B cell (primary cell): ENCODE data around the gene BRD3. TPM values are rescaled to one million over a fixed set of nuclear protein-coding genes. Genes with fewer than 3 reads are reported as not detected.

Experiments used
- ATAC-seq: fragments of 200-7000 bp; cut with Tn5 transposase; one replicate; pipeline ENCODE4 v1.10.0; 2021; ENCODE audit warnings: low read depth, mild to moderate bottlenecking, moderate number of reproducible peaks, moderate library complexity
- CTCF ChIA-PET: fragments of 350-600 bp; sonication (Branson Sonifier 250); formaldehyde crosslinking; loops from one replicate; lab custom pipeline; 2021; ENCODE audit warnings: antibody characterized with exemption, inconsistent platforms; lab: Charles Lee
- POLR2A ChIA-PET: fragments of 350-600 bp; sonication (Branson Sonifier 250); formaldehyde crosslinking; loops from one replicate; lab custom pipeline; 2021; ENCODE audit warnings: antibody characterized with exemption; lab: Charles Lee
- DNase-seq: peaks from one replicate; pipeline ENCODE4 v3.0.0; 2013
- H2AFZ ChIP-seq: 2 replicates; pipeline ENCODE4 v1.6.1; 2012; ENCODE audit warnings: mild to moderate bottlenecking, low read depth, low read length; ENCODE audit not compliant: insufficient read depth, poor library complexity, severe bottlenecking
- H3K27ac ChIP-seq, 2 donors: 1 replicate in 1 of 2; 2 replicates in 1 of 2; pipeline ENCODE4 v1.5.1; 2012 to 2013; ENCODE audit warnings: low read length in 2 of 2, mild to moderate bottlenecking in 2 of 2, moderate library complexity in 1 of 2
- H3K27me3 ChIP-seq, 4 experiments: fragments of 200-600 bp in 1 of 4; sonication (generic) in 1 of 4; replicated peaks in 1 of 4; 1 replicate in 2 of 4; 2 replicates in 2 of 4; pipeline versions ENCODE4 v1.6.1 to v1.7.0; 2013 to 2016; ENCODE audit warnings: low read length in 3 of 4, mild to moderate bottlenecking in 2 of 4, mixed read lengths in 1 of 4, moderate library complexity in 1 of 4; ENCODE audit not compliant: insufficient read depth in 4 of 4, control insufficient read depth in 3 of 4; ENCODE audit errors: control extremely low read depth in 1 of 4
- H3K36me3 ChIP-seq, 2 experiments: replicated peaks in 1 of 2; 1 replicate in 1 of 2; 2 replicates in 1 of 2; pipeline versions ENCODE4 v1.6.1 to v1.7.1; 2013; ENCODE audit warnings: low read length in 1 of 2; ENCODE audit not compliant: insufficient read depth in 2 of 2, control insufficient read depth in 1 of 2; ENCODE audit errors: control extremely low read depth in 1 of 2, extremely low read depth in 1 of 2
- H3K4me1 ChIP-seq, 2 donors: fragments of 200-600 bp in 1 of 2; sonication (generic) in 1 of 2; 1 replicate in 1 of 2; 2 replicates in 1 of 2; pipeline versions ENCODE4 v1.5.1 to v1.6.1; 2013 to 2017; ENCODE audit warnings: low read length in 2 of 2; ENCODE audit not compliant: control insufficient read depth in 2 of 2, insufficient read depth in 2 of 2
- H3K4me2 ChIP-seq: replicated peaks from 2 replicates; pipeline ENCODE3; 2012; ENCODE audit warnings: mild to moderate bottlenecking, low read depth, low read length; ENCODE audit not compliant: poor library complexity, severe bottlenecking
- H3K4me3 ChIP-seq, 5 experiments: fragments of 200-600 bp in 1 of 5; sonication (generic) in 1 of 5; 1 replicate in 3 of 5; 2 replicates in 2 of 5; pipeline versions ENCODE4 v1.5.1 to v1.7.0; 2011 to 2016; ENCODE audit warnings: low read length in 4 of 5, mild to moderate bottlenecking in 4 of 5, low read depth in 2 of 5, control low read depth in 1 of 5, moderate library complexity in 1 of 5; ENCODE audit not compliant: insufficient read depth in 1 of 5; ENCODE audit errors: control extremely low read depth in 1 of 5, extremely low read depth in 1 of 5
- H3K79me2 ChIP-seq: fragments of 200-600 bp; sonication (generic); one replicate; pipeline ENCODE4 v1.6.0; 2016; ENCODE audit warnings: low read length; ENCODE audit not compliant: control insufficient read depth, insufficient read depth
- H3K9ac ChIP-seq: fragments of 200-600 bp; sonication (generic); 2 replicates; pipeline ENCODE4 v1.6.1; 2017; ENCODE audit warnings: mild to moderate bottlenecking, low read length, moderate library complexity
- H3K9me3 ChIP-seq, 3 donors: one replicate each; pipeline versions ENCODE4 v1.6.1 to v1.7.1; 2013; ENCODE audit warnings: low read length in 2 of 3; ENCODE audit not compliant: control insufficient read depth in 2 of 3, insufficient read depth in 1 of 3; ENCODE audit errors: control extremely low read depth in 1 of 3
- H4K20me1 ChIP-seq: 2 replicates; pipeline ENCODE4 v1.6.0; 2012; ENCODE audit warnings: mild to moderate bottlenecking, low read length; ENCODE audit not compliant: insufficient read depth, control insufficient read depth, poor library complexity, severe bottlenecking
- H3K27ac Mint-ChIP-seq: one replicate; pipeline ENCODE4 v1.8.0; 2021; ENCODE audit warnings: mixed read lengths
- H3K27me3 Mint-ChIP-seq: one replicate; pipeline ENCODE4 v1.8.0; 2021; ENCODE audit warnings: mixed read lengths
- H3K4me1 Mint-ChIP-seq: one replicate; pipeline ENCODE4 v1.8.0; 2021; ENCODE audit warnings: mixed read lengths
- H3K4me3 Mint-ChIP-seq: one replicate; pipeline ENCODE4 v1.8.0; 2021; ENCODE audit warnings: mixed read lengths
- H3K9me3 Mint-ChIP-seq: one replicate; pipeline ENCODE4 v1.8.0; 2022; ENCODE audit warnings: mixed read lengths; ENCODE audit not compliant: insufficient read depth
- EZH2 ChIP-seq: IDR thresholded peaks from 2 replicates; pipeline ENCODE4 v1.6.1; 2012; ENCODE audit warnings: borderline replicate concordance, low read depth, mild to moderate bottlenecking, moderate library complexity, low read length; ENCODE audit not compliant: insufficient read depth, poor library complexity, severe bottlenecking
- WGBS: methylation state at CpG from one replicate; pipeline ENCODE4 v1.1.5; 2013; ENCODE audit warnings: missing lambda C conversion rate; ENCODE audit not compliant: insufficient coverage; 5-methylcytosine and 5-hydroxymethylcytosine counted together
- intact Hi-C: fragments of 100-400 bp; cut with micrococcal nuclease; formaldehyde crosslinking; loops from one replicate; pipeline ENCODE4 v1.10.0; 2022
- polyA plus RNA-seq: library from polyadenylated mRNA; depleted of rRNA; stranded (reverse); fragments of >200 nt; gene quantifications from 2 replicates; pipeline ENCODE4 v1.2.3, GENCODE V29; 2012
- total RNA-seq, 2 donors: library from RNA; stranded (reverse); fragments of 120-200 nt in 1 of 2; gene quantifications; 1 replicate in 1 of 2; 2 replicates in 1 of 2; pipeline versions ENCODE4 v1.2.3 to v1.2.4, GENCODE V29; 2013 to 2022
- TF ChIP-seq, protein P1 (sequence below): fragments of 200-600 bp; IDR thresholded peaks from one replicate; pipeline ENCODE4 v1.8.0; 2022; ENCODE audit warnings: antibody characterized with exemption, mild to moderate bottlenecking

The BRD3 gene
- total and polyA plus RNA-seq, 2 donors (not counting 1 experiment from before 2014, with no cell fraction given): 8.9 to 38.0 TPM

DNA sequence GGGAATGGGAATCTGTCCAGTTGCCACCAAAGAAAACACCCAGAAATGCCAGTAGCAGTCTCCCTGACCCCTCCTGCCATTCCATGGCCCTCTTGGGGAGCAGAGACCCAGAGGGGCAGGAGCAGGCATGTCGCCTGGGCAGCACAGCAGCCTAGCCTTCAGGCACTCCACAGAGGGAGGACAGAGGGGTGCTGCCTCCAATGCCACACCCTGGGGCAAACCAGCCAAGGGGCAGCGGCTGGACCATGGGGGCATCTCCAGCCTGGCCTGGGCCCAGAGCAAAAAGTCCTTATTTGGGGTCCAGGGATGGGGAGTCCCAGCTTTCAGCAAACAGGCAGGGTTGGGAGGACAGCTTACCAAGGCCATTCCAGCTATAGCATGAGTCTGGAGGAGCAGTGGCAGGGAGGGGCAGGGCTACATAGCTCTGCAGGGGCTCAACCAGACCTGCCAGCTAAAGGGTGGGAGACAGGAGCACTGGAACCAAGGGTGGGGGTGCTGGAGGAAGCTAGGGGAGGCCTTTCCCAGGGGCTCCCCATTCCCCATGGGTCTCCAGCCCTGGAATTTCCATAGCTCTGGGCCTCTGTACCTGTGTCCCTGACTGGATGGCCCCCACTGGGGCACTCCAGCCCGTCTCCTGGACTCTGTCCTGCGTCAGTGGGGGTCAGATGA is 6.7 kb downstream of the BRD3 start:
- TF ChIP-seq, protein P1, sequence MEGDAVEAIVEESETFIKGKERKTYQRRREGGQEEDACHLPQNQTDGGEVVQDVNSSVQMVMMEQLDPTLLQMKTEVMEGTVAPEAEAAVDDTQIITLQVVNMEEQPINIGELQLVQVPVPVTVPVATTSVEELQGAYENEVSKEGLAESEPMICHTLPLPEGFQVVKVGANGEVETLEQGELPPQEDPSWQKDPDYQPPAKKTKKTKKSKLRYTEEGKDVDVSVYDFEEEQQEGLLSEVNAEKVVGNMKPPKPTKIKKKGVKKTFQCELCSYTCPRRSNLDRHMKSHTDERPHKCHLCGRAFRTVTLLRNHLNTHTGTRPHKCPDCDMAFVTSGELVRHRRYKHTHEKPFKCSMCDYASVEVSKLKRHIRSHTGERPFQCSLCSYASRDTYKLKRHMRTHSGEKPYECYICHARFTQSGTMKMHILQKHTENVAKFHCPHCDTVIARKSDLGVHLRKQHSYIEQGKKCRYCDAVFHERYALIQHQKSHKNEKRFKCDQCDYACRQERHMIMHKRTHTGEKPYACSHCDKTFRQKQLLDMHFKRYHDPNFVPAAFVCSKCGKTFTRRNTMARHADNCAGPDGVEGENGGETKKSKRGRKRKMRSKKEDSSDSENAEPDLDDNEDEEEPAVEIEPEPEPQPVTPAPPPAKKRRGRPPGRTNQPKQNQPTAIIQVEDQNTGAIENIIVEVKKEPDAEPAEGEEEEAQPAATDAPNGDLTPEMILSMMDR: no peak
- no peak for TF ChIP-seq EZH2
- ATAC-seq: no peak
- H3K27ac ChIP-seq: no peak overlapping the region
- no peaks in the 10 kb centered on the region for H3K9me3 Mint-ChIP-seq
- H3K27ac Mint-ChIP-seq: no peak overlapping the region
- H3K4me3 ChIP-seq: no peak overlapping the region
- ChIA-PET CTCF (interaction anchor here (1.0 kb wide), 1 partner anchor 66 kb away, joined by 3 read pairs; no protein-coding TSS in a partner anchor), POLR2A (no interaction called here)
- H3K9ac ChIP-seq: no peak overlapping the region
- H3K4me1 Mint-ChIP-seq: peaks cover 77% of the 10 kb centered on the region
- peaks cover 98% of the 10 kb centered on the region for H4K20me1 ChIP-seq
- no peaks in the 10 kb centered on the region for H3K9me3 ChIP-seq
- H3K4me1 ChIP-seq: peaks cover 47 to 64% of the 10 kb centered on the region in 2 donors
- no peaks in the 10 kb centered on the region for H3K27me3 ChIP-seq
- 93% methylated on average over 4 of the region's 4 CpGs for WGBS
- H3K4me3 Mint-ChIP-seq: no peak overlapping the region
- intact Hi-C loops: loop anchor here (2.0 to 10.0 kb wide), 4 partner anchors 36 to 384 kb away; partner anchors contain the start of genes BRD3OS and RXRA
- peak overlapping the region; percentile 73 for H3K4me2 ChIP-seq
- no peak for DNase-seq
- H2AFZ ChIP-seq: no peak overlapping the region
- H3K36me3 ChIP-seq: peaks cover 0 to 9% of the 10 kb centered on the region in 2 experiments
- H3K27me3 Mint-ChIP-seq: no peaks in the 10 kb centered on the region
- H3K79me2 ChIP-seq: peaks cover 98% of the 10 kb centered on the region

- ChIA-PET CTCF (no interaction called here), POLR2A (interaction anchor here (0.7 kb wide), 1 partner anchor 35 kb away, joined by 4 read pairs; no protein-coding TSS in a partner anchor)
- H3K79me2 ChIP-seq: peaks cover 98% of the 10 kb centered on the region
- peak overlapping the region; percentile 10 for H3K27ac Mint-ChIP-seq
- H3K4me1 Mint-ChIP-seq: peaks cover 72% of the 10 kb centered on the region
- no CpG with 5 or more reads among the region's 4 CpGs for WGBS
- H3K36me3 ChIP-seq: peaks cover 0 to 9% of the 10 kb centered on the region in 2 experiments
- H2AFZ ChIP-seq: no peak overlapping the region
- DNase-seq (no peak), ATAC-seq (no peak)
- intact Hi-C loops: loop anchor here (1.0 to 10.0 kb wide), 5 partner anchors 36 to 384 kb away; partner anchors contain the start of genes BRD3OS and RXRA
- no peaks in the 10 kb centered on the region for H3K9me3 Mint-ChIP-seq
- H4K20me1 ChIP-seq: peaks cover 98% of the 10 kb centered on the region
- peak overlapping the region; percentile 73 for H3K4me2 ChIP-seq
- H3K4me3 Mint-ChIP-seq: no peak overlapping the region
- no peaks in the 10 kb centered on the region for H3K27me3 Mint-ChIP-seq
- H3K4me3 ChIP-seq: no peak overlapping the region
- H3K27me3 ChIP-seq: no peaks in the 10 kb centered on the region
- no peak overlapping the region for H3K9ac ChIP-seq
- no peak overlapping the region for H3K27ac ChIP-seq
- no peaks in the 10 kb centered on the region for H3K9me3 ChIP-seq
- TF ChIP-seq, protein P1: no peak
- TF ChIP-seq EZH2: no peak
- H3K4me1 ChIP-seq: peaks cover 43 to 59% of the 10 kb centered on the region in 2 donors
Observed at GRCh38 chr9:134060546-134060945, 7.3 kb downstream of the BRD3 start.
